Measurements from ENCODE around the gene NTF4. TPM values are rescaled to one million over a fixed set of nuclear protein-coding genes. Genes with fewer than 3 reads are reported as not detected.

NTF4 gene
- total and polyA plus RNA-seq, 2 of the 8 experiments (the other 6 are each of a cell fraction or from before 2014, with no cell fraction given), result 3.1 to 6.5 TPM

DNA sequence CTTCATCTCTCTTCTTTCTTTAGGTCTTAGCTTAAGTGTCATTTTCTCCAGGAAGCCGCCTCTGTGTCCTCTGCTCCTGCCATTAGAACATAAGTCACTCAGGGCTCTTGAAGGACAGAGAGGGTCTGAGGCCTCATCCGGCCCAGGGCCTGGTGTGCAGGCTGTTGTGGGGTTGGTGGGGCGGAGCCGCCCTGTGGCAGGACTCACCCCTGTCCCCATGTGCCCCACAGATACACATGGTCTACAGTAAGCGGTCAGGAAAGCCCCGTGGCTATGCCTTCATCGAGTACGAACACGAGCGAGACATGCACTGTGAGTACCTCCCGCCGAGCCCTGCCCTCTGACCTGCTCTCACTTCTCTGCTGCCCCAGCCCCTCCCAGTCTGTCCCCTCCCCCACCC lies 36.5 kb upstream of the NTF4 start:
- Histone ChIP-seq H2AFZ (ENCODE audit: low read length) (no peak overlapping the region), H2BK20ac (ENCODE audit: low read length) (no peak overlapping the region), H3K9ac (replicated peaks in 1 of 4; ENCODE audit: extremely low read depth in 1 of 4, low read depth in 3 of 4, low read length in 3 of 4) (no peak overlapping the region), H3K9me3 (ENCODE audit: insufficient read depth in 2 of 2, low read depth in 1 of 2, low read length in 1 of 2) (no peaks in the 10 kb centered on the region), H4K91ac (replicated peaks; ENCODE audit: insufficient read length, low read length) (no peak overlapping the region), H2BK15ac (ENCODE audit: low read length) (no peak overlapping the region), H3K4ac (replicated peaks; ENCODE audit: insufficient read length, low read depth, low read length) (no peak overlapping the region), H4K8ac (ENCODE audit: extremely low read depth, insufficient read depth, low read length) (no peak overlapping the region), H3K14ac (ENCODE audit: insufficient read length) (no peak overlapping the region), H2BK12ac (ENCODE audit: low read depth, low read length) (no peak overlapping the region), H3K56ac (replicated peaks; ENCODE audit: insufficient read length, low read depth, low read length) (no peak overlapping the region), H2AK5ac (ENCODE audit: low read depth, low read length) (no peak overlapping the region), H3K36me3 (ENCODE audit: control insufficient read depth in 2 of 4, insufficient read depth in 4 of 4, low read length in 3 of 4) (peaks cover 33 to 75% (median 64%) of the 10 kb centered on the region in 4 experiments), H4K20me1 (replicated peaks in 1 of 2; ENCODE audit: control insufficient read depth in 1 of 2, insufficient read depth in 2 of 2, low read length in 2 of 2) (peaks cover 17 to 30% of the 10 kb centered on the region in 2 experiments), H3K23me2 (ENCODE audit: low read depth, low read length) (no peaks in the 10 kb centered on the region), H3K4me1 (replicated peaks in 1 of 4; ENCODE audit: control insufficient read depth in 3 of 4, insufficient read depth in 4 of 4, low read length in 3 of 4) (no peaks in the 10 kb centered on the region), H3K27ac (ENCODE audit: low read depth, low read length) (no peak overlapping the region), H2BK120ac (replicated peaks; ENCODE audit: low read depth, low read length) (no peak overlapping the region), H3K4me2 (ENCODE audit: insufficient read depth in 1 of 2, low read depth in 2 of 2, low read length in 2 of 2) (no peak overlapping the region), H2BK5ac (ENCODE audit: low read depth, low read length) (peak overlapping the region; percentile 24; the same call in 1 of the 2 replicates), H3K79me2 (ENCODE audit: control insufficient read depth in 1 of 2, insufficient read depth in 2 of 2, low read length in 2 of 2) (peaks cover 0 to 21% of the 10 kb centered on the region in 2 experiments; a peak in 1 of 4 replicates), H3K18ac (ENCODE audit: extremely low read depth, low read length) (no peak overlapping the region), H3K79me1 (ENCODE audit: low read depth, low read length) (peaks cover 19% of the 10 kb centered on the region), H3K4me3 (ENCODE audit: extremely low read depth in 1 of 4, insufficient read depth in 2 of 4, low read depth in 3 of 4, low read length in 4 of 4) (no peak overlapping the region), H3K27me3 (replicated peaks in 1 of 4; ENCODE audit: control insufficient read depth in 3 of 4, extremely low read depth in 1 of 4, insufficient read depth in 3 of 4, low read length in 3 of 4) (no peaks in the 10 kb centered on the region), H4K5ac (ENCODE audit: insufficient read length, low read depth, low read length) (no peak overlapping the region), H3K23ac (ENCODE audit: insufficient read length) (no peak overlapping the region)
- POLR2A ChIA-PET (ENCODE audit: partially characterized antibody), result interaction anchor here (2.0 to 10.1 kb wide), 3 partner anchors 10 to 15 kb away, joined by 5 to 67 read pairs (median 7); partner anchors contain the start of gene LIN7B
- FAIRE-seq, result no peak
- DNase-seq (ENCODE audit: low read depth in 1 of 2, low spot score in 2 of 2), result no peak
- WGBS, 2 experiments (ENCODE audit: extremely low coverage in 1 of 2, insufficient coverage in 1 of 2, insufficient read length in 1 of 2, insufficient replicate concordance in 2 of 2, low coverage in 1 of 2, low lambda C conversion rate in 2 of 2, missing lambda C conversion rate in 1 of 2), result 94% methylated on average over 10 of the region's 12 CpGs; no CpG with 5 or more reads in 1 of the 2 experiments
- no peak for TF ChIP-seq NANOG (IDR thresholded peaks at IDR 0.05; ENCODE audit: insufficient read depth, low read depth, low read length, poor library complexity, severe bottlenecking)
- no peak for TF ChIP-seq JUND (IDR thresholded peaks at IDR 0.05; ENCODE audit: low read length)
- TF ChIP-seq RXRA (IDR thresholded peaks at IDR 0.05; ENCODE audit: insufficient read depth, low read depth, low read length), result no peak
- TF ChIP-seq, protein P1, sequence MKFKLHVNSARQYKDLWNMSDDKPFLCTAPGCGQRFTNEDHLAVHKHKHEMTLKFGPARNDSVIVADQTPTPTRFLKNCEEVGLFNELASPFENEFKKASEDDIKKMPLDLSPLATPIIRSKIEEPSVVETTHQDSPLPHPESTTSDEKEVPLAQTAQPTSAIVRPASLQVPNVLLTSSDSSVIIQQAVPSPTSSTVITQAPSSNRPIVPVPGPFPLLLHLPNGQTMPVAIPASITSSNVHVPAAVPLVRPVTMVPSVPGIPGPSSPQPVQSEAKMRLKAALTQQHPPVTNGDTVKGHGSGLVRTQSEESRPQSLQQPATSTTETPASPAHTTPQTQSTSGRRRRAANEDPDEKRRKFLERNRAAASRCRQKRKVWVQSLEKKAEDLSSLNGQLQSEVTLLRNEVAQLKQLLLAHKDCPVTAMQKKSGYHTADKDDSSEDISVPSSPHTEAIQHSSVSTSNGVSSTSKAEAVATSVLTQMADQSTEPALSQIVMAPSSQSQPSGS (IDR thresholded peaks at IDR 0.05; ENCODE audit: low read length), result no peak
- no peak for TF ChIP-seq CEBPB (IDR thresholded peaks at IDR 0.05; ENCODE audit: low read depth, low read length)
- CTCF ChIA-PET (ENCODE audit: partially characterized antibody), result interaction anchor here (0.6 to 3.8 kb wide), 5 partner anchors 13 to 108 kb away, joined by 4 to 38 read pairs (median 5); no protein-coding TSS in a partner anchor

All from H1 (cell line).